Measurements from ENCODE around the gene IL2RA. TPM values are rescaled to one million over a fixed set of nuclear protein-coding genes. Genes with fewer than 3 reads are reported as not detected.

The IL2RA gene
- total and polyA plus RNA-seq, 10 donors: 3.5 to 78.7 (median 15.4) TPM

GRCh38 chr10:6039711-6040110 lies 22.5 kb downstream of the IL2RA start:
- no peak for DNase-seq
- TF ChIP-seq POLR2A (IDR thresholded peaks at IDR 0.05) (no peak), CTCF (IDR thresholded peaks at IDR 0.05 in 8 of 11, conservative IDR thresholded peaks at IDR 0.05 in 3 of 11) (no peak), POLR2AphosphoS5 (IDR thresholded peaks at IDR 0.05) (no peak)
- Histone ChIP-seq H3K27me3 (replicated peaks in 1 of 7) (no peaks in the 10 kb centered on the region), H3K27ac (no peak overlapping the region), H3K4me1 (peaks cover 4 to 58% (median 16%) of the 10 kb centered on the region in 6 donors), H3K36me3 (no peaks in the 10 kb centered on the region), H3K4me3 (no peak overlapping the region), H3K9me3 (no peaks in the 10 kb centered on the region)
- intact Hi-C loops (cut with DNase I; ENCODE audit: low total_unique reads): no loop called here
- 92 to 94% (median 93%) methylated on average over 4 of the region's 4 CpGs for WGBS, 5 donors

- Histone ChIP-seq H3K27me3 (replicated peaks in 1 of 7) (no peaks in the 10 kb centered on the region), H3K36me3 (no peaks in the 10 kb centered on the region), H3K9me3 (no peaks in the 10 kb centered on the region), H3K4me3 (no peak overlapping the region), H3K4me1 (peaks cover 0 to 51% (median 15%) of the 10 kb centered on the region in 6 donors), H3K27ac (peak overlapping the region in 4 of 8 donors; percentile 24 to 48 (median 26))
- TF ChIP-seq CTCF (IDR thresholded peaks at IDR 0.05 in 8 of 11, conservative IDR thresholded peaks at IDR 0.05 in 3 of 11) (no peak), POLR2A (IDR thresholded peaks at IDR 0.05) (no peak), POLR2AphosphoS5 (IDR thresholded peaks at IDR 0.05) (no peak)
- no peak for DNase-seq
- WGBS, 5 donors: 67 to 90% (median 75%) methylated on average over 2 of the region's 2 CpGs
- intact Hi-C loops (cut with DNase I; ENCODE audit: low total_unique reads): no loop called here
Observed at GRCh38 chr10:6038071-6038631, 24.0 kb downstream of the IL2RA start.

GRCh38 chr10:6037422-6037821 lies 24.7 kb downstream of the IL2RA start:
- intact Hi-C loops (cut with DNase I; ENCODE audit: low total_unique reads): no loop called here
- no peak for DNase-seq
- 81 to 91% (median 87%) methylated on average over 8 of the region's 8 CpGs for WGBS, 5 donors
- Histone ChIP-seq H3K36me3 (no peaks in the 10 kb centered on the region), H3K27ac (peak overlapping the region in 4 of 8 donors; percentile 24 to 48 (median 26)), H3K4me1 (peaks cover 0 to 53% (median 15%) of the 10 kb centered on the region in 6 donors), H3K27me3 (replicated peaks in 1 of 7) (no peaks in the 10 kb centered on the region), H3K9me3 (no peaks in the 10 kb centered on the region), H3K4me3 (no peak overlapping the region)
- no peak for TF ChIP-seq CTCF (IDR thresholded peaks at IDR 0.05 in 8 of 11, conservative IDR thresholded peaks at IDR 0.05 in 3 of 11)
- no peak for TF ChIP-seq POLR2A (IDR thresholded peaks at IDR 0.05)
- no peak for TF ChIP-seq POLR2AphosphoS5 (IDR thresholded peaks at IDR 0.05)

GRCh38 chr10:6036861-6037321 lies 25.3 kb downstream of the IL2RA start:
- 57 to 80% (median 72%) methylated on average over 10 to 11 of the region's 11 CpGs for WGBS, 5 donors
- no peak for TF ChIP-seq POLR2AphosphoS5 (IDR thresholded peaks at IDR 0.05)
- no peak for TF ChIP-seq POLR2A (IDR thresholded peaks at IDR 0.05)
- Histone ChIP-seq H3K9me3 (no peaks in the 10 kb centered on the region), H3K27me3 (replicated peaks in 1 of 7) (no peaks in the 10 kb centered on the region), H3K4me1 (peaks cover 0 to 53% (median 15%) of the 10 kb centered on the region in 6 donors), H3K36me3 (no peaks in the 10 kb centered on the region), H3K4me3 (no peak overlapping the region), H3K27ac (peak overlapping the region in 4 of 8 donors; percentile 24 to 48 (median 26))
- no peak for DNase-seq
- intact Hi-C loops (cut with DNase I; ENCODE audit: low total_unique reads): no loop called here

All from spleen (tissue), 11 donors.